Measurements from ENCODE around the gene B4GALNT4.
"Not testable (repeated sequence)": the region's sequence is repeated elsewhere in the genome, so short reads cannot be mapped to it uniquely, and the experiment has no call there.

B4GALNT4 gene

DNA sequence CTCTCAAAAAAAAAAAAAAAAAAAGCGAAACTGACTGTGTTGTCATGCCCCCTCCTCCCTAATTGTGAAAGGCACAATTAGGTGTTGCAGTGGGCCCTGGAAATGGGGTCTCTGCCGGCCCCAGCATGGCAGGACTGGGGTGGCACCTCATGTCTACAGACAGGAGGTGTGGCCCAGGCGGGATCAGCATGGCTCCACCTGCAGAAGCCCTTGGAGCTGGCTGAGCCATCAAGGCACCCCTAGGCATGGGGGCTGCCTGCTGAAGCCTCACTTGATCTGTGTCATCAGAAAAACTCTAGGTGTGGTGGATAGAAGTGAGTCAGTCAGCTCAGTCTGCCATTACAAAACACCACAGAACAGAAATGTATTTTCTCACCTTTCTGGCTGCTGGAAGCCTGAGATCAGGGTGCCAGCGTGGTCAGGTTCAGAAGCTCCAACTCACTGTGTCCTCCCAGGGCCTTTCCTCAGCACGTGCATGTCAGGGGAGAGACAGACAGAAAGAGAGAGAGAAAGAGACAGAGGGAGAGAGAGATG, 10.1 kb upstream of the B4GALNT4 start:
- DNase-seq = no peak

GRCh38 chr11:360326-361280, 8.7 kb upstream of the B4GALNT4 start:
- DNase-seq = no peak

GRCh38 chr11:362642-363442, 6.5 kb upstream of the B4GALNT4 start:
- DNase-seq = no peak

DNA sequence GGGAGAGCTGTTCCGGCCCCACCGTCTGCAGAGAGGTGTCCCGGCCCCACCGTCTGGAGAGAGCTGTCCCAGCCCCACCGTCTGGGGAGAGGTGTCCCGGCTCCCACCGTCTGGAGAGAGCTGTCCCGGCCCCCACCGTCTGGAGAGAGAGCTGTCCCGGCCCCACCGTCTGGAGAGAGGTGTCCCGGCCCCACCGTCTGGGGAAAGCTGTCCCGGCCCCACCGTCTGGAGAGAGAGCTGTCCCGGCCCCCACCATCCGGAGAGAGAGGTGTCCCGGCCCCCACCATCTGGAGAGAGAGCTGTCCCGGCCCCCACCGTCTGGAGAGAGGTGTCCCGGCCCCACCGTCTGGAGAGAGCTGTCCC, 5.9 kb upstream of the B4GALNT4 start:
- DNase-seq = not testable (repeated sequence)

DNA sequence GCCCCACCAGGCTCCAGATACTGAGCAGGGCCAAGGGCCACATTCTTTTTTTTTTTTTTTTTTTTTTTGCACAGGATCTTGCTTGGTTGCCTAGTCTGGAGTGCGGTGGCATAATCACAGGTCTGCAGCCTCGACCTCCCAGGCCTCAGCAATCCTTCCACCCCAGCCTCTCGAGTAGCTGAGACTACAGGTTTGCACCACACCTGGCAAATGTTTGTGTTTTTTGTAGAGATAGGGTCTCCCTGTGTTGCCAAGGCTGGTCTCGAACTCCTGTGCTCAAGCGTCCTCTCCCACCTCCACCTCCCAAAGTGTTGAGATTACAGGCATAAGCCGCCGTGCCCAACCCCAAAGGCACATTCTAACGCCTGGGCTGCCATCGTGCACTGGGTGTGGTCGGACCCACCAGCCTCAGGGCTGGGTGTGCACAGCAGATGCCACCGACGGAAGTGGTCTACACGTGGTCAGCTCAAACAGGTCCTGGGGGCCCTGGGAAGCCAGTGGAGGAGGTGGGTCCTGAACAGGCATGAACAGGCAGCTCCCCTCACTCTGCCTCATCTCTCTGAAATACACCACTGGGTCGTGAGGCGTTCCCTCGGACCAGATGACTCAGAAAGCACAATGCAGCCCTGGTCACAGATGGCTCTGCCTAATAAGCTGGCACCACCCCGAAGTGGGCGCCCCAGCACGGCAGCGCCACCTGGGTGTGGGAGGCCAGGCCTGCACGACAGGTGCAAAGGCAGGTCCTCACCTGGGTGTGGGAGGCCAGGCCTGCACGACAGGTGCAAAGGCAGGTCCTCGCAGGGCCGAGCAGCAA, 5.1 kb upstream of the B4GALNT4 start:
- DNase-seq = no peak

DNA sequence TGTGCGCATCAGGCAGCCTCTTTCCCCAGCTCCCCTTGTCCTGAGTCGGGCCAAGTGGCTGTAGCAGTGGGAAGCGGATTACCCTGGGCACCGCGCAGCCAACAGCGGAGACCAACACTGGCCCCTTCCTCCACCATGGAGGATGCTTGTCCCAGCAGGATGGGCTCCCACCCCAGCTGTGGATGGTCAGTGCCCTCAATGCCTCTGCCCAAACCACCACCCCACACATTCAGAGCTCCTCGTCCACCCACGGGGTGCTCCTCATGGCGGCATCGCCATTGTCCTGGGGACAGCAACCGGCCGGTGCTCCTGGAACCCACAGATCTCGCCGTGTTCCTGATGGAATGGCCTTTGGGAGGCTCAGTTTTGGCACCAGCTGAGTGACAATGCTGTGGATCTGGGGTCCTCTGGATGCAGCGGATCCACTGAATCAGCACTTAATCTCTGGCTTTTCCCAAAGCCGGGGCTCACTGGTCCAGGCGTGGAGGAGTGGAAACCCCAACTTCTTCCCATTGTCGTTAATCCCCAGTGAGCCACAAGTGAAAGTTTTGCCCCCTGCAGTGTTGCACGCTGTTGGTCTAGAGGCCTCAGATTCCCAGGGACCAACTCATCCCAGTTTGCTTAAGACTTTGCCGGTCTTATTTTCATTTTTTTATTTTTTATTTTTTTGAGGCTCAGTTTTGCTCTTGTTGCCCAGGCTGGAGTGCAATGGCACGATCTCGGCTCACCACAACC, 4.1 kb upstream of the B4GALNT4 start:
- no peak for DNase-seq

DNA sequence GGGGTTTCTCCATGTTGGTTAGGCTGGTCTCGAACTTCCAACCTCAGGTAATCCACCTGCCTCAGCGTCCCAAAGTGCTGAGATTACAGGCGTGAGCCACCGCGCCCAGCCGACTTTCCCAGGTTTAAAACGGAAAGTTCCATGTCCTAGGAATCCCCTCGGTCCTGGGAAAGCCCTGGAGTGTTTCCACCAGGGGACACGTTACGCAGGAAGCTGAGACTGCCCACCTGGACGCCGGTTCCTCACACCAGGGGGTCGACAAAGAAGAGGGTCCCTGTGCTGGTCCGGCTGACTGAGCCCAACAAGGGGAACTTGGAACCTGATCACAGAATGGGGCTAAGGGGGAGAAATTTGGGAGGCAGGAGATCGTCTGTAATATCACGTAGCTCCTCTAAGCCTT, 3.5 kb upstream of the B4GALNT4 start:
- DNase-seq = no peak

GRCh38 chr11:367956-368413, 1.3 kb upstream of the B4GALNT4 start:
- DNase-seq = no peak

GRCh38 chr11:368414-369335, 624 bp upstream of the B4GALNT4 start:
- peak; percentile 73 for DNase-seq

DNA sequence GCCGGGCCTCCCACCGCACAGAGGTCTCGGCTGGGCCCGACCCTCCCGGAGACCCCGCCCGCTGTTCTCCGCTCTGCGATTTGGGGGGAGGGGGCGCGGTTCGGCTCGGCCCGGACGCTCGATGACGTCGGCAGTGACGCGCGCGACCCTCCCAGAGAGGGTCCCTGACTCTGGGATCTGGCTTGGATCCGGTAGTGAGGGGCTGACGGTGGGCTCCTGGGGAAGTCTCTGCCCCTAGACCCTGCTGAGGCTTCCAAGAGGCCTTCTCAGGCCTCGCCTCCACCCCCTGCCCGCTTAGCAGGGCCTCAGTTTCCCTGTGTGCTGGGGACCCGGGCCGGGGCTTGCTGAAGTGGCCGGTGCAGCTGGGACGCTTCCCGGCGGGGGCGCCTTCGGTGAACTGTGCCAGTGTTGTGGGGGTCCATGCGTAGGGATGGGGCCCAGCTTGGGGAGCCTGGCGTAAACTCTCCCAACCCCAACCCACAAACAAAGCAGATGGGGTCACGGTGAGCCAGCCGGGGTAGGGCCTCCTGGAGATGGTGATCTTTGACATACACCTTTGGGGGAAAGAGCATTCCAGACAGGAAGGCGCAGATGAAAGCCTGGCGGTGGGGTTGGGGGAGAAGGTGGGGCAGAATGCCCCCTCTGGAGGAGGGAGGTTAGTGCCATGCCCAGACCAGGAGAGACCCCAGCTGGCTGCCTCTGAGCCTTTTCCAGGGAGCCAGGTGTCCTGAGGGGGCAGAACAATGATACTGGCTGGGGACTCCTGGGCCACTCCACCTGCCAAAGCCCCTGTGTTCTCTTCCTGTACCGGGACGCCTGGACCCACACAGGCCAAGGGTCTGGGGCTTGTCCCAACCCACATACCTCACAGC, 1.0 kb downstream of the B4GALNT4 start:
- DNase-seq = peak; percentile 78

DNA sequence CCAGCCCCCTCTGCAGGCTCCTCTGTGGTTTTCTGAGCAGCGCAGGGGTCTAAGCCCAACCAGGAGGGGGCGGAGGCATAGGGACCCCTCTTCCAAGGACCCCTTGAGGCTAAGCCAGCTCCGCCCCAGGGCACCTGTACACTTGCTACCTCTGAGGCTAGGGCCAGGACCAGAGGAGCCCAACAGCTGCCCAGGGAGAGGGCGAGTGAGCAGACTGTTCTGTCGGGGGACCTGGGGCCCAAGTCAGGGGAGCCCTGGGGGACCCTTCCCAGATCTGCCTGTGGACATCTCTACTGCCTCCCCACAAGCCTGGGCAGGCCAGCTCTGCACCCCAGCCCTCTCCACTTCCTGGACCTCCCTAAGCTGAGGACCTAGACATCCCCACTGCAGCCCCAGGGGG, 1.8 kb downstream of the B4GALNT4 start:
- DNase-seq = no peak

- no peak for DNase-seq
Observed at GRCh38 chr11:371716-372590, 2.7 kb downstream of the B4GALNT4 start.

DNA sequence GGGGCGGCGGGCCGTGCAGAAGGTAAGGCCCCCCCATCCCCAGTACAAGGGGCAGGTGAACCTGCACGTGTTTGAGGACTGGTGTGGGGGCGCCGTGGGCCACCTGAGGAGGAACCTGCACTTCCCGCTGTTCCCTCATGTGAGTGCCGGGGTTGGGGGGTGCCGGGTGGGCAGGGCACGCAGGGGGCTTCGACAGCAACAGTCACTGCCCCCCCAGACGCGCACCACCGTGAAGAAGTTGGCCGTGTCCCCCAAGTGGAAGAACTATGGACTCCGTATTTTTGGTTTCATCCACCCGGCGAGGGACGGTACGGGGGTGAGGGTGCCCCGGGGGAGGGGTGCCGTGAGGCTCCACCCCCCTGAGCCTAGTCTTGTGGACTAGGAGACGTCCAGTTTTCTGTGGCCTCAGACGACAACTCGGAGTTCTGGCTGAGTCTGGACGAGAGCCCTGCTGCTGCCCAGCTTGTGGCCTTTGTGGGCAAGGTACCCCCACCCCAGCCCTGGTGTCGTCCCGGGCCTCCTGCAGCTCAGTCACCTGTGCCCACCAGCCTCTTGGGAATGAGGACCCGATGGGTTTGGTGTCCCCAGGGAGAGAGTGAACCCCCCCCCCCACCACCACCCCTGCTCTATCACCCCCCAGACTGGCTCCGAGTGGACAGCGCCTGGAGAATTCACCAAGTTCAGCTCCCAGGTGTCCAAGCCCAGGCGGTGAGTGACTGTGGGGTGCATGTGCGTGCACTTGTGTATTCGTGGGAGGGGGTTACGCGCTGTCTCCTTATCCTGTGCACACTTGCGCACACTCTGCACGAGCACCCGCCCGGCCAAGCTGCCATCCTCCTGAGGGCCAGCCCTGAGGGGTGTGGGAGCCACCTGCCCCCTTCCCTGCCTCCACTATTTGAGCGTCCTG, 3.8 kb downstream of the B4GALNT4 start:
- DNase-seq = no peak

DNA sequence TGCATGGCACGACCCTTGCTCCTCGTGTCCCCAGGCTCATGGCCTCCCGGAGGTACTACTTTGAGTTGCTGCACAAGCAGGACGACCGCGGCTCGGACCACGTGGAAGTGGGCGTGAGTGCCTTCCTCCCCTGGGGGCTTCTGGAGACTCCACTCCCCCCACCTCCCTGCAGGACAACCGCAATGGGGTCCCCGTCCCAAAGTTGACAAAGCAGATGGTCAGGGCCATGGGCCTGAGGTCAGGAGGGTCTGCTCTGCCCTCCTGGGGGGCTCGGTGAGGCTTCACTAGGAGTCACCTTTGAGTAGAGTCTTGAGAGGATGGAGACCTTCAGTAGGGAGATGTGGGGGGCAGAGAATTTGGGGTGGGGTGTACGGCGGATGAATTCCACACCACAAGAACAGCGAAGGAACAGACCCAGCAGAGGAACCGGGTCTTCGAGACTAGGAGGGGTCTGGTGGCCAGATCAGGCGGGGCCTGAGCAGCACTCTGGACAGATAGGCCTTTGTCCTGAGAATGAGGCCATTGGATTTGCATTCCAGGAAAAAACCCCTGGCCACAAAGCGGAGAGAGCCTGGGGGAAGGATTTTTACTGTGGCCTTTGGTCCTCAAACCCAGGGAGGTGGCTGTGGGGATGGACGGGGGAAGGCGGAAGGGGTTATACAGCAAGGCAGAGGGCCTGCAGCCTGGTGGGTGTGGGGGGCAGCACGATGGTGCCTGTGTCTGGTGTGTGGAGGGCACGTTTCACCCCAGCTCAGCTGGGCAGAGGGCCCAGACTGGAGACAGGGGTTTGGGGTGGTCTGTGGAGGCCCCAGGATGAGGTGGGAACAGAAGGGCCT, 4.6 kb downstream of the B4GALNT4 start:
- DNase-seq = no peak

DNA sequence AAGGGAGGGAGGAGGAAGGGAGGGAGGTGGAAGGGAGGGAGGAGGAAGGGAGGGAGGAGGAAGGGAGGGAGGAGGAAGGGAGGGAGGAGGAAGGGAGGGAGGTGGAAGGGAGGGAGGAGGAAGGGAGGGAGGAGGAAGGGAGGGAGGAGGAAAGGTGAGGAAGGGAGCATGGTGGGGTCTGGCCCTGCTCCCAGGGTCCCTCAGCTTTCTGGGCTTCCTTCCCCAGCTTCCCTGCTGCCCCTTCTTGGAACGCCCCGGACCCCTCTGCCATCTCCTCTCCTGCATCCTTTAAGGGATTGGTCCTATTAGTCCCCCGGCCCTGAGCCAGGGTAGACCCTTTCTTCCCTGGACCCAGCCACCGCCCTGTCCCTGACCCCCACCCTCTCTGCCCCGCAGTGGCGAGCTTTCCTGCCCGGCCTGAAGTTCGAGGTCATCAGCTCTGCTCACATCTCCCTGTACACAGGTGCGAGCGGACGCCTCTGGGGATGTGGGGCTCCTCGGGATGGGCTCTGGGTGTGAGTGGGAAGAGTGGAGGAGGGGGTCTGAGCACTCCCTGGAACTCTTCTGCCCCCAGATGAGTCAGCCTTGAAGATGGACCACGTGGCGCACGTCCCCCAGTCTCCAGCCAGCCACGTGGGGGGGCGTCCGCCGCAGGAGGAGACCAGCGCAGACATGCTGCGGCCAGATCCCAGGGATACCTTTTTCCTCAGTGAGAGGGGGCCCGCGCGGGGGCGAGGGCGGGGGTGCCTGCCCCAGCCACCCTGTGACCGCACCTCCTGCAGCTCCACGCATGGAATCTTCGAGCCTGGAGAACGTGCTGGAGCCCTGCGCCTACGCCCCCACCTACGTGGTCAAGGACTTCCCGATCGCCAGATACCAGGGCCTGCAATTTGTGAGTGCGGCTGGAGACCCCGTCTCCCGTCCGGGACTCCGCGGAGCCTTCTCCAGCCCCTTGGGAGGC, 6.0 kb downstream of the B4GALNT4 start:
- DNase-seq = no peak
